Trophoblast cell (in vitro differentiated cells and primary cell): Measurements from ENCODE around the gene DPH6.
"Not testable (repeated sequence)": the region's sequence is repeated elsewhere in the genome, so short reads cannot be mapped to it uniquely, and the experiment has no call there.

Experiments used
- DNase-seq, 2 donors: peaks; one replicate each; pipeline ENCODE4 v3.0.0-alpha.2; 2016
- H2AFZ ChIP-seq: 2 replicates; pipeline ENCODE4 v1.6.1; 2013; ENCODE audit warnings: low read length, moderate library complexity, mild to moderate bottlenecking; ENCODE audit not compliant: insufficient read depth, poor library complexity
- H2AK5ac ChIP-seq: 2 replicates; pipeline ENCODE4 v1.6.1; 2013; ENCODE audit warnings: mild to moderate bottlenecking, low read length
- H2BK120ac ChIP-seq: 2 replicates; pipeline ENCODE4 v1.6.1; 2013; ENCODE audit warnings: low read length, mild to moderate bottlenecking, moderate library complexity; ENCODE audit not compliant: insufficient read depth, poor library complexity
- H2BK12ac ChIP-seq: 2 replicates; pipeline ENCODE4 v1.6.1; 2013; ENCODE audit warnings: mild to moderate bottlenecking, low read length, moderate library complexity
- H2BK5ac ChIP-seq: 2 replicates; pipeline ENCODE4 v1.6.1; 2013; ENCODE audit warnings: low read length, low read depth, moderate library complexity, mild to moderate bottlenecking; ENCODE audit not compliant: poor library complexity
- H3K14ac ChIP-seq: 2 replicates; pipeline ENCODE4 v1.6.1; 2013; ENCODE audit warnings: mild to moderate bottlenecking, low read length
- H3K18ac ChIP-seq: 2 replicates; pipeline ENCODE4 v1.6.1; 2013; ENCODE audit warnings: mild to moderate bottlenecking, low read length
- H3K23ac ChIP-seq: 2 replicates; pipeline ENCODE4 v1.6.1; 2013; ENCODE audit warnings: low read length
- H3K27ac ChIP-seq: 2 replicates; pipeline ENCODE4 v1.5.1; 2013; ENCODE audit warnings: low read depth, mild to moderate bottlenecking, inconsistent platforms, low read length, moderate library complexity
- H3K27me3 ChIP-seq: 2 replicates; pipeline ENCODE4 v1.6.1; 2013; ENCODE audit warnings: inconsistent platforms, mild to moderate bottlenecking, low read length, moderate library complexity; ENCODE audit not compliant: insufficient read depth
- H3K36me3 ChIP-seq, 2 experiments: 1 replicate in 1 of 2; 2 replicates in 1 of 2; pipeline ENCODE4 v1.6.1; 2013; ENCODE audit warnings: low read length in 2 of 2, mild to moderate bottlenecking in 2 of 2, moderate library complexity in 1 of 2; ENCODE audit not compliant: insufficient read depth in 2 of 2, control insufficient read depth in 1 of 2
- H3K4ac ChIP-seq: 2 replicates; pipeline ENCODE4 v1.6.1; 2013; ENCODE audit warnings: low read depth, mild to moderate bottlenecking, low read length, moderate library complexity
- H3K4me1 ChIP-seq, 2 experiments: 1 replicate in 1 of 2; 2 replicates in 1 of 2; pipeline ENCODE4 v1.6.1; 2013; ENCODE audit warnings: low read length in 2 of 2, mild to moderate bottlenecking in 2 of 2, moderate library complexity in 1 of 2; ENCODE audit not compliant: insufficient read depth in 2 of 2, control insufficient read depth in 1 of 2
- H3K4me2 ChIP-seq: 2 replicates; pipeline ENCODE4 v1.6.1; 2013; ENCODE audit warnings: inconsistent platforms, mild to moderate bottlenecking, low read length, moderate library complexity
- H3K4me3 ChIP-seq: 2 replicates; pipeline ENCODE4 v1.5.1; 2013; ENCODE audit warnings: mild to moderate bottlenecking, low read depth, low read length, inconsistent platforms
- H3K79me1 ChIP-seq: one replicate; pipeline ENCODE4 v1.6.1; 2013; ENCODE audit warnings: low read length
- H3K79me2 ChIP-seq: 2 replicates; pipeline ENCODE4 v1.6.1; 2013; ENCODE audit warnings: low read length, mild to moderate bottlenecking; ENCODE audit not compliant: control insufficient read depth, insufficient read depth, poor library complexity
- H3K9ac ChIP-seq: 2 replicates; pipeline ENCODE4 v1.6.1; 2013; ENCODE audit warnings: mild to moderate bottlenecking, low read length
- H3K9me3 ChIP-seq: 2 replicates; pipeline ENCODE4 v1.6.1; 2013; ENCODE audit warnings: low read depth, mild to moderate bottlenecking, control low read depth, inconsistent platforms, low read length; ENCODE audit not compliant: insufficient read depth
- H4K12ac ChIP-seq: 2 replicates; pipeline ENCODE4 v1.6.1; 2013; ENCODE audit warnings: low read depth, mild to moderate bottlenecking, low read length, moderate library complexity
- H4K8ac ChIP-seq: 2 replicates; pipeline ENCODE4 v1.6.1; 2013; ENCODE audit warnings: low read depth, mild to moderate bottlenecking, low read length, moderate library complexity
- H4K91ac ChIP-seq: one replicate; pipeline ENCODE4 v1.6.1; 2013; ENCODE audit warnings: low read depth, mild to moderate bottlenecking, low read length, moderate library complexity
- WGBS: extraction: QIAGEN DNeasy Blood & Tissue Kit; methylation state at CpG from one replicate; pipeline ENCODE4 v1.1.7; 2013; ENCODE audit warnings: missing lambda C conversion rate; ENCODE audit not compliant: insufficient read length, insufficient coverage; ENCODE audit errors: extremely low coverage; 5-methylcytosine and 5-hydroxymethylcytosine counted together

Gene DPH6

DNA sequence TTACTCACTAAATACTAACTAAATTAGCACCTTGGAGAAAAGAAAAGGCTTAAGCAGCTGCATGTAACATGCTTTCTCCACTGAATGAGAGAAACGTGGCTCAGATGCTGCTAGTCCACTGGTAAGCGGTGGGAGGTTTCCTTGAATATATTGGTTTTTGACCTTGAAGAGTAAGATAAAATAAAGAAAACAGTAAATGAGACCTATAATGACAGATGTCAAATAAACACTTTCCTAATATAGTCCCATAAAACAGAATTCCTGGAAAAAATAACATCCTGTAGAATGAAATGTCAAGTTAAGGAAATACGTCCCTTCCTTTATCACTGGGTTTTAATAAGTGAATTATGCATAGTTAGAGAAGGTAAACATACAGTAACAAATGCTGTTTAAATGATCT, 215.0 kb downstream of the DPH6 start:
- Histone ChIP-seq H3K4me3 (no peak overlapping the region), H3K79me1 (peaks cover 2% of the 10 kb centered on the region)
- WGBS = no CpG with 5 or more reads among the region's 3 CpGs

DNA sequence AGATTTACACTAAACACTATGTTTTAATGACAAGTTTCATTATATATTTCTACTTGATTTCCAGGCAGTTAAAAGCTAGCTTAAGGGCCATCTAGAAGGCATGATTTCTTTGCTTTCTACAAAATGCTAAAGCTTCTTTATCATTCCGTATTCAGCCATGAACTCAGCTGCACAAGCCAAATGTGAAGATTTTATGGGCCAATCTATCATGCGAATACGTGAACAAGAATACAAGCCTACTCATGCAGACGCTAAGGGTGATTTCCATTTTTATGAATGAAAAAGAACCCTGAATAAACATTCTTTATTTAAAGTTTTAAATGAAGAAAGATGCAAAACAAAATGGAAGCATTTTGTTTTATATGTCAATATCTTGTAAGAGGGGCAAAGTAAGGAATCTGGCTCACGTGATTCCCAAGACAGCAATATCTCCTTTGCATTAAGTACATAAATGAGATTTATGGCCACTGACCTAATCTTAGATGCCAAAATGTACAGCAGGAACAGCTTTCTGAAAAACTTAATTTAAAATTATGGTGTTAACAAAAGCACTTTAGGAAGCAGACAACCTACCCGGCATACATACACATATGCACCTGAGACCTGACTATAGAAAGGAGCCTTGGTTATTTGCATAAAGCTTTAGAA, 215.8 kb downstream of the DPH6 start:
- no peak overlapping the region for H3K23ac ChIP-seq
- H4K91ac ChIP-seq = no peak overlapping the region
- peaks cover 2% of the 10 kb centered on the region for H3K79me1 ChIP-seq
- DNase-seq = no peak
- H3K14ac ChIP-seq = no peak overlapping the region
- no peak overlapping the region for H3K4me2 ChIP-seq
- WGBS = no CpG with 5 or more reads among the region's 6 CpGs
- H2AK5ac ChIP-seq = no peak overlapping the region
- no peak overlapping the region for H2BK120ac ChIP-seq
- H3K4me1 ChIP-seq = no peaks in the 10 kb centered on the region
- no peaks in the 10 kb centered on the region for H3K36me3 ChIP-seq
- no peaks in the 10 kb centered on the region for H3K9me3 ChIP-seq
- no peak overlapping the region for H4K12ac ChIP-seq
- H2AFZ ChIP-seq = no peak overlapping the region
- no peak overlapping the region for H3K18ac ChIP-seq
- H3K27me3 ChIP-seq = no peaks in the 10 kb centered on the region
- no peak overlapping the region for H3K4ac ChIP-seq
- H2BK12ac ChIP-seq = no peak overlapping the region
- no peak overlapping the region for H3K27ac ChIP-seq
- H2BK5ac ChIP-seq = no peak overlapping the region
- no peak overlapping the region for H3K4me3 ChIP-seq
- no peak overlapping the region for H3K9ac ChIP-seq
- no peaks in the 10 kb centered on the region for H3K79me2 ChIP-seq
- H4K8ac ChIP-seq = no peak overlapping the region

More for the DNA sequence above, 215.0 kb downstream of the DPH6 start:
- H3K4me2 ChIP-seq = no peak overlapping the region
- no peaks in the 10 kb centered on the region for H3K36me3 ChIP-seq
- no peak overlapping the region for H3K9ac ChIP-seq
- H4K12ac ChIP-seq = no peak overlapping the region
- H2BK5ac ChIP-seq = no peak overlapping the region
- no peak overlapping the region for H4K91ac ChIP-seq
- no peak overlapping the region for H3K23ac ChIP-seq
- no peak overlapping the region for H2BK120ac ChIP-seq
- H2BK12ac ChIP-seq = no peak overlapping the region
- no peak overlapping the region for H3K18ac ChIP-seq
- H3K27ac ChIP-seq = no peak overlapping the region
- H3K9me3 ChIP-seq = no peaks in the 10 kb centered on the region
- no peak overlapping the region for H3K4ac ChIP-seq
- H4K8ac ChIP-seq = no peak overlapping the region
- no peaks in the 10 kb centered on the region for H3K27me3 ChIP-seq
- H2AFZ ChIP-seq = no peak overlapping the region
- no peak for DNase-seq
- H3K79me2 ChIP-seq = no peaks in the 10 kb centered on the region
- H3K4me1 ChIP-seq = no peaks in the 10 kb centered on the region
- no peak overlapping the region for H2AK5ac ChIP-seq
- H3K14ac ChIP-seq = no peak overlapping the region

DNA sequence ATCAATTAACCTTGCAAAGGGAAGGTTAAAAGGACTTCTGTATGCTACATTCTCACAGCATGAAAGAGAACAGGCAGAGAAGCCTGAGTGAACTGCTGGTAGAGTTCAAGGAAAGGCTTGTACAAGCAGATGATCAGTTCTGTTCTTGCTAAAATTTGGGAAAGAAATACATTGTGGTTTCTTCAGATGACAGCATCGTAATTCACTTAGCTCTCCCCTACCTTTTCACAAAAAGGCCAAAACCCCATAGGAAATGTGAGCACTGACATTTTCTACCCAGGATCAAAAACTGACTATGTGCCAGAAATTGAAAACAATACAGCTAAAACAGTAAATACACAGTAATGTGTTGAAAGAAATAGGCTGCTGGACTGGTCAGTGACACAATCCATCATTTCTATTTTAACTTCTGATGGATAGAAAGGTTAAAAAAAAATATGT, 216.4 kb downstream of the DPH6 start:
- Histone ChIP-seq H3K4me3 (no peak overlapping the region), H3K14ac (no peak overlapping the region), H3K27me3 (no peaks in the 10 kb centered on the region), H3K18ac (no peak overlapping the region), H2BK120ac (no peak overlapping the region), H3K9me3 (no peaks in the 10 kb centered on the region), H3K36me3 (no peaks in the 10 kb centered on the region), H3K4ac (no peak overlapping the region), H3K79me2 (no peaks in the 10 kb centered on the region), H3K23ac (no peak overlapping the region), H2BK5ac (no peak overlapping the region), H3K4me2 (no peak overlapping the region), H3K79me1 (peaks cover 2% of the 10 kb centered on the region), H2BK12ac (no peak overlapping the region), H3K27ac (no peak overlapping the region), H3K4me1 (no peaks in the 10 kb centered on the region), H2AFZ (no peak overlapping the region), H4K12ac (no peak overlapping the region), H4K91ac (no peak overlapping the region), H4K8ac (no peak overlapping the region), H3K9ac (no peak overlapping the region), H2AK5ac (no peak overlapping the region)
- no CpG with 5 or more reads among the region's 1 CpG for WGBS
- DNase-seq = no peak

DNA sequence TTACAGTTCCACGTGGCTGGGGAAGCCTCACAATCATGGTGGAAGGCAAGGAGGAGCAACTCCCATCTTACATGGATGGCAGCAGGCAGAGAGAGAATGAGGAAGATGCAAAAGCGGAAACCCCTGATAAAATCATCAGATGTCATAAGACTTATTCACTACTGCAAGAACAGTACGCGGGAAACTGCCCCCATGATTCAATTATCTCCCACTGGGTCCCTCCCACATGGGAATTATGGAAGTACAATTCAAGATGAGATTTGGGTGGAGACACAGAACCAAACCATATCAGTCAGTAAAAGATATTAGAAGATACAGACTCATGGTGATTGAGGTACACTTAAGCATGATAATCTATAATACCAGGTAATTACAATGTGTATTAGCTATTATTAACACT, 217.1 kb downstream of the DPH6 start:
- H3K4me1 ChIP-seq = not testable (repeated sequence)

More for the DNA sequence above, 217.1 kb downstream of the DPH6 start:
- DNase-seq, H3K79me2 ChIP-seq, H3K27ac ChIP-seq, H4K8ac ChIP-seq, H2AK5ac ChIP-seq, H3K36me3 ChIP-seq, H2BK5ac ChIP-seq, H3K14ac ChIP-seq, H4K12ac ChIP-seq, H2BK120ac ChIP-seq, H3K27me3 ChIP-seq, H2AFZ ChIP-seq, H3K4me3 ChIP-seq, H3K9me3 ChIP-seq, H3K4ac ChIP-seq, H3K23ac ChIP-seq, H3K79me1 ChIP-seq, H3K9ac ChIP-seq, H3K18ac ChIP-seq, H3K4me2 ChIP-seq, H4K91ac ChIP-seq: not testable (repeated sequence)
- H2BK12ac ChIP-seq = peak overlapping the region; percentile 58
- WGBS = no CpG with 5 or more reads among the region's 4 CpGs
